Endothelial cell of umbilical vein (primary cell): ENCODE measurements around the gene GZF1. TPM values are rescaled to one million over a fixed set of nuclear protein-coding genes. Genes with fewer than 3 reads are reported as not detected.

Source experiments
- BruUV-seq: library from RNA; stranded (reverse); fragments of 400-500 nt; replicated peaks from 2 replicates; lab custom pipeline; 2021; lab: Mats Ljungman, UMichigan
- CTCF ChIA-PET: fragments of 300-600, 350-600 bp; sonication (Branson Sonifier 250); formaldehyde crosslinking; loops from one replicate; lab custom pipeline; 2021; ENCODE audit warnings: antibody characterized with exemption, inconsistent platforms; lab: Charles Lee
- POLR2A ChIA-PET: fragments of 300-600, 350-600 bp; sonication (Branson Sonifier 250); formaldehyde crosslinking; loops from one replicate; lab custom pipeline; 2021; ENCODE audit warnings: antibody characterized with exemption, inconsistent platforms; lab: Charles Lee
- DNase-seq: peaks from one replicate; pipeline ENCODE4 v3.0.0-alpha.2; 2011; ENCODE audit warnings: low read depth, low spot score
- FAIRE-seq: peaks from 2 replicates; lab custom pipeline; 2011; peaks lifted over from hg19 to GRCh38; lab: Jason Lieb, UNC
- H2AFZ ChIP-seq: 2 replicates; pipeline ENCODE4 v1.6.0; 2012; ENCODE audit warnings: low read depth, low read length, control low read depth, inconsistent platforms
- H3K27ac ChIP-seq: 2 replicates; pipeline ENCODE4 v1.5.1; 2011; ENCODE audit warnings: low read depth, mild to moderate bottlenecking, control low read depth, low read length, moderate library complexity; ENCODE audit not compliant: insufficient read depth
- H3K27me3 ChIP-seq, 2 experiments: 2 replicates each; pipeline versions ENCODE4 v1.6.0 to v1.6.1; 2011; ENCODE audit warnings: low read length in 2 of 2, mixed read lengths in 1 of 2; ENCODE audit not compliant: control insufficient read depth in 2 of 2, insufficient read depth in 2 of 2
- H3K36me3 ChIP-seq, 2 experiments: 2 replicates in 1 of 2; 3 replicates in 1 of 2; pipeline ENCODE4 v1.5.1; 2011; ENCODE audit warnings: low read length in 2 of 2, mild to moderate bottlenecking in 1 of 2, moderate library complexity in 1 of 2; ENCODE audit not compliant: control insufficient read depth in 2 of 2, insufficient read depth in 2 of 2; ENCODE audit errors: extremely low read depth in 1 of 2
- H3K4me1 ChIP-seq: 3 replicates; pipeline ENCODE4 v1.5.1; 2011; ENCODE audit warnings: mild to moderate bottlenecking, low read length; ENCODE audit not compliant: control insufficient read depth, insufficient read depth; ENCODE audit errors: extremely low read depth
- H3K4me2 ChIP-seq: 2 replicates; pipeline ENCODE4 v1.6.1; 2011; ENCODE audit warnings: low read length, control low read depth, mixed read lengths; ENCODE audit not compliant: insufficient read depth
- H3K4me3 ChIP-seq, 3 experiments: fragments of 200-600 bp in 1 of 3; sonication (generic), shearing (Covaris generic) in 1 of 3; replicated peaks in 1 of 3; 2 replicates each; pipeline ENCODE4 v1.5.1; 2011 to 2016; ENCODE audit warnings: control low read depth in 3 of 3, low read length in 3 of 3, mild to moderate bottlenecking in 2 of 3, inconsistent platforms in 1 of 3, low read depth in 1 of 3, moderate library complexity in 1 of 3; ENCODE audit not compliant: insufficient read depth in 1 of 3
- H3K79me2 ChIP-seq: 2 replicates; pipeline ENCODE4 v1.6.0; 2012; ENCODE audit warnings: low read length, inconsistent platforms; ENCODE audit not compliant: control insufficient read depth, insufficient read depth
- H3K9ac ChIP-seq: replicated peaks from 2 replicates; pipeline ENCODE3; 2011; ENCODE audit warnings: low read length, control low read depth; ENCODE audit not compliant: insufficient read depth; ENCODE audit errors: extremely low read depth
- H3K9me1 ChIP-seq: replicated peaks from 3 replicates; pipeline ENCODE4 v1.6.0; 2011; ENCODE audit warnings: mild to moderate bottlenecking, low read length; ENCODE audit not compliant: control insufficient read depth, insufficient read depth; ENCODE audit errors: extremely low read depth
- H3K9me3 ChIP-seq: replicated peaks from 2 replicates; pipeline ENCODE4 v1.5.1; 2012; ENCODE audit warnings: low read length, inconsistent platforms; ENCODE audit not compliant: control insufficient read depth, insufficient read depth
- H4K20me1 ChIP-seq: replicated peaks from 2 replicates; pipeline ENCODE3; 2011; ENCODE audit warnings: mild to moderate bottlenecking, low read length; ENCODE audit not compliant: control insufficient read depth, insufficient read depth; ENCODE audit errors: extremely low read depth
- CTCF ChIP-seq, 2 donors: IDR thresholded peaks; 1 replicate in 1 of 2; 2 replicates in 1 of 2; pipeline ENCODE4 v1.5.1; 2011; ENCODE audit warnings: low read length in 2 of 2, mild to moderate bottlenecking in 2 of 2, moderate library complexity in 2 of 2, control low read depth in 1 of 2, inconsistent platforms in 1 of 2, low read depth in 1 of 2; ENCODE audit not compliant: insufficient read depth in 1 of 2; ENCODE audit errors: extremely low read depth in 1 of 2
- EZH2 ChIP-seq: IDR thresholded peaks from 2 replicates; pipeline ENCODE4 v1.6.1; 2012; ENCODE audit warnings: borderline replicate concordance, low read depth, mild to moderate bottlenecking, moderate library complexity, low read length, inconsistent platforms; ENCODE audit not compliant: severe bottlenecking
- FOS ChIP-seq: IDR thresholded peaks from 2 replicates; pipeline ENCODE4 v1.6.1; 2011; ENCODE audit warnings: mild to moderate bottlenecking, low read length, moderate library complexity, borderline replicate concordance; ENCODE audit not compliant: insufficient read depth
- GATA2 ChIP-seq: IDR thresholded peaks from 2 replicates; pipeline ENCODE4 v1.7.0; 2011; ENCODE audit warnings: low read depth, mild to moderate bottlenecking, moderate library complexity, mixed read lengths, low read length; ENCODE audit not compliant: insufficient read length, insufficient read depth
- JUN ChIP-seq: IDR thresholded peaks from 2 replicates; pipeline ENCODE4 v1.6.1; 2011; ENCODE audit warnings: borderline replicate concordance, low read depth; ENCODE audit not compliant: insufficient read length, insufficient read depth
- MAX ChIP-seq: IDR thresholded peaks from 2 replicates; pipeline ENCODE4 v1.6.1; 2011; ENCODE audit not compliant: insufficient read depth, insufficient read length
- MYC ChIP-seq: IDR thresholded peaks from one replicate; pipeline ENCODE4 v1.6.1; 2011; ENCODE audit warnings: mild to moderate bottlenecking, low read depth, low read length
- POLR2A ChIP-seq: IDR thresholded peaks from 2 replicates; pipeline ENCODE4 v1.6.1; 2012; ENCODE audit warnings: low read depth, mild to moderate bottlenecking, control low read depth, low read length
- POLR2AphosphoS5 ChIP-seq: IDR thresholded peaks from 2 replicates; pipeline ENCODE4 v1.6.1; 2012; ENCODE audit warnings: low read depth, mild to moderate bottlenecking, control low read depth, low read length, moderate library complexity; ENCODE audit not compliant: insufficient read depth
- dilution Hi-C: fragments of 300-500 bp; cut with MboI; formaldehyde crosslinking; loops from one replicate; pipeline ENCODE4 v1.15.0; 2019; ENCODE audit warnings: low sequenced_read_pairs; ENCODE audit not compliant: extremely low pct_ligation_motif_present
- intact Hi-C: fragments of 100-400 bp; cut with micrococcal nuclease; formaldehyde crosslinking; loops from one replicate; pipeline ENCODE4 v1.10.0; 2022
- polyA plus RNA-seq, 4 experiments: library from polyadenylated mRNA; depleted of rRNA in 3 of 4; stranded (reverse) in 3 of 4; unstranded in 1 of 4; fragments of >200 nt; gene quantifications; 2 replicates each; pipeline versions ENCODE4 v1.2.1 to v1.2.3, GENCODE V29; 2011 to 2012; ENCODE audit warnings: missing spikeins in 1 of 4
- total RNA-seq: library from RNA; stranded (reverse); gene quantifications from 2 replicates; pipeline ENCODE4 v1.2.3, GENCODE V29; 2021

GZF1 gene
- total and polyA plus RNA-seq, 2 donors (not counting 3 experiments of a cell fraction or from before 2014, with no cell fraction given) = 9.7 to 10.0 TPM

- Histone ChIP-seq H3K9me3 (no peaks in the 10 kb centered on the region), H3K9ac (no peak overlapping the region), H3K79me2 (no peaks in the 10 kb centered on the region), H3K4me1 (peaks cover 10% of the 10 kb centered on the region), H3K36me3 (no peaks in the 10 kb centered on the region), H4K20me1 (no peaks in the 10 kb centered on the region), H3K4me3 (no peak overlapping the region), H3K9me1 (no peaks in the 10 kb centered on the region), H3K27me3 (no peaks in the 10 kb centered on the region), H3K27ac (no peak overlapping the region), H2AFZ (no peak overlapping the region), H3K4me2 (no peak overlapping the region)
- FAIRE-seq = no peak
- CTCF ChIA-PET = interaction anchor here (1.1 kb wide), 1 partner anchor 17 kb away, joined by 3 read pairs; no protein-coding TSS in a partner anchor
- intact Hi-C loops = no loop called here
- BruUV-seq = no TSS peak
- dilution Hi-C loops = no loop called here
- DNase-seq = no peak
- POLR2A ChIA-PET = no interaction called here
- no peak for TF ChIP-seq EZH2
- no peak for TF ChIP-seq FOS
- no peak for TF ChIP-seq CTCF (IDR thresholded peaks at IDR 0.05; ENCODE audit: extremely low read depth in 1 of 2, insufficient read depth in 1 of 2, low read depth in 1 of 2, low read length in 2 of 2)
- TF ChIP-seq POLR2AphosphoS5 = no peak
- no peak for TF ChIP-seq POLR2A
- TF ChIP-seq MAX = no peak
- no peak for TF ChIP-seq MYC
- TF ChIP-seq GATA2 = no peak
- TF ChIP-seq JUN = no peak
These were observed 47.3 kb upstream of the GZF1 start for GRCh38 chr20:23314699-23315098.
